ENCODE measurements around the gene ARHGAP26.

ARHGAP26 gene

DNA sequence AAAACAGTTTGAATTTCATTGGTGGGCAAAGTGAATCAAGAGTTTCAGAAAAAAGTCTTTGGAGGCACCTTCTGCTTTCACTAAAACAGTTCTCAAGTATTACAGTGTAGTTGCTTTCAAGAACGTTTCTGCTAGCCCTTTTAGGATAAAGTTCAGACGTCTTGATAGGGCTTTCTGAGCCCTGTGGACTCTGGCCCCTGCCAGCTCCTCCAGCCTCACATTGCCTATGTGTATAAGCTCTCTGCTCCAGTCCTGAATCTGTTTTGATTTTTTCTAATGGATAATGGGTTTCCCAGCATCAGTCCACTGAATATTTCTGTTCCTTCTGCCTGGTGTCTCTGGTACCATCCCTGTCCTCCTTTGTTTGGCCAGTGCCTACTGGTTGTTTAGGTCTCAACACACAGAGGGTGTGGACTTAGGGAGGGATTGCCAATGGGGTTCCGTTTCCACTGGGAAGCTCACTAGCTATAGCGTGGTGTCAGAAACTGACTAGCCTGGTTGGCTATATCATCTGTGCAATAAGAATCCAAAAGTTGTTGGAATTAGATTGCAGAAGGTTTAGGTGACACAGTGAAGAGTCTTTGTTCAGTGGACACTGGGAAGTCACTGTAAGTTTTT is 26.4 kb downstream of the ARHGAP26 start:
- Histone ChIP-seq H2AFZ (ENCODE audit: low read depth) (no peak overlapping the region), H3K4me1 (ENCODE audit: low read depth, poor library complexity, severe bottlenecking) (peaks cover 12% of the 10 kb centered on the region), H3K4me2 (no peak overlapping the region), H3K9ac (no peak overlapping the region), H3K36me3 (ENCODE audit: insufficient read depth) (no peaks in the 10 kb centered on the region), H4K20me1 (ENCODE audit: insufficient read depth) (no peaks in the 10 kb centered on the region), H3K27me3 (ENCODE audit: insufficient read depth, low read depth) (no peaks in the 10 kb centered on the region), H3K79me2 (ENCODE audit: insufficient read depth, low read depth) (no peaks in the 10 kb centered on the region), H3K4me3 (IDR thresholded peaks at IDR 0.05; ENCODE audit: insufficient read depth, low read depth, low read length) (no peak overlapping the region), H3K27ac (no peak overlapping the region)
- TF ChIP-seq, protein P1, sequence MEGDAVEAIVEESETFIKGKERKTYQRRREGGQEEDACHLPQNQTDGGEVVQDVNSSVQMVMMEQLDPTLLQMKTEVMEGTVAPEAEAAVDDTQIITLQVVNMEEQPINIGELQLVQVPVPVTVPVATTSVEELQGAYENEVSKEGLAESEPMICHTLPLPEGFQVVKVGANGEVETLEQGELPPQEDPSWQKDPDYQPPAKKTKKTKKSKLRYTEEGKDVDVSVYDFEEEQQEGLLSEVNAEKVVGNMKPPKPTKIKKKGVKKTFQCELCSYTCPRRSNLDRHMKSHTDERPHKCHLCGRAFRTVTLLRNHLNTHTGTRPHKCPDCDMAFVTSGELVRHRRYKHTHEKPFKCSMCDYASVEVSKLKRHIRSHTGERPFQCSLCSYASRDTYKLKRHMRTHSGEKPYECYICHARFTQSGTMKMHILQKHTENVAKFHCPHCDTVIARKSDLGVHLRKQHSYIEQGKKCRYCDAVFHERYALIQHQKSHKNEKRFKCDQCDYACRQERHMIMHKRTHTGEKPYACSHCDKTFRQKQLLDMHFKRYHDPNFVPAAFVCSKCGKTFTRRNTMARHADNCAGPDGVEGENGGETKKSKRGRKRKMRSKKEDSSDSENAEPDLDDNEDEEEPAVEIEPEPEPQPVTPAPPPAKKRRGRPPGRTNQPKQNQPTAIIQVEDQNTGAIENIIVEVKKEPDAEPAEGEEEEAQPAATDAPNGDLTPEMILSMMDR (conservative IDR thresholded peaks at IDR 0.05; ENCODE audit: low read depth, low read length): no peak

DNA sequence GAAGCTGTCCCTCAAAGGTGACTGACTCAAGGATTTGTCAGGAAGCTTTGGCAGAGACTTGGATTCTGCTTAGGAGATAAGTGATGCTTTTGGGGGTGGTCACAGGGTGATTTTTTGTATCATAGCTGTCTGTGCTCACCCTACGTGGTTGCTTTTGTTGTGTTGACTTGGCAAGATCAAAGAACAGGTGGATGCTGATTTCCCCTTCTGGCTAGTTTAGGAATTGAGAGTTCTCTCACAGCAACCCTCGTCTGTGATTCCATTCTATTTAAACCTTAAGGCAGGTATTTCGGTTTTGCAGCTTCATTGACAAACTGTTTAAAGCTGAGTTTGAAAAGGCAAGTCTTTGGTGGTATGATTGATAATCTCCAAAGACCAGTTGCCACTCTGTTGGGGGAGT is 27.2 kb downstream of the ARHGAP26 start:
- Histone ChIP-seq H3K9ac (no peak overlapping the region), H2AFZ (ENCODE audit: low read depth) (no peak overlapping the region), H3K4me1 (ENCODE audit: low read depth, poor library complexity, severe bottlenecking) (peaks cover 12% of the 10 kb centered on the region), H3K27me3 (ENCODE audit: insufficient read depth, low read depth) (no peaks in the 10 kb centered on the region), H3K36me3 (ENCODE audit: insufficient read depth) (no peaks in the 10 kb centered on the region), H3K79me2 (ENCODE audit: insufficient read depth, low read depth) (no peaks in the 10 kb centered on the region), H3K4me3 (IDR thresholded peaks at IDR 0.05; ENCODE audit: insufficient read depth, low read depth, low read length) (no peak overlapping the region), H3K4me2 (no peak overlapping the region), H4K20me1 (ENCODE audit: insufficient read depth) (no peaks in the 10 kb centered on the region), H3K27ac (no peak overlapping the region)
- TF ChIP-seq, protein P1 (conservative IDR thresholded peaks at IDR 0.05; ENCODE audit: low read depth, low read length): no peak

DNA sequence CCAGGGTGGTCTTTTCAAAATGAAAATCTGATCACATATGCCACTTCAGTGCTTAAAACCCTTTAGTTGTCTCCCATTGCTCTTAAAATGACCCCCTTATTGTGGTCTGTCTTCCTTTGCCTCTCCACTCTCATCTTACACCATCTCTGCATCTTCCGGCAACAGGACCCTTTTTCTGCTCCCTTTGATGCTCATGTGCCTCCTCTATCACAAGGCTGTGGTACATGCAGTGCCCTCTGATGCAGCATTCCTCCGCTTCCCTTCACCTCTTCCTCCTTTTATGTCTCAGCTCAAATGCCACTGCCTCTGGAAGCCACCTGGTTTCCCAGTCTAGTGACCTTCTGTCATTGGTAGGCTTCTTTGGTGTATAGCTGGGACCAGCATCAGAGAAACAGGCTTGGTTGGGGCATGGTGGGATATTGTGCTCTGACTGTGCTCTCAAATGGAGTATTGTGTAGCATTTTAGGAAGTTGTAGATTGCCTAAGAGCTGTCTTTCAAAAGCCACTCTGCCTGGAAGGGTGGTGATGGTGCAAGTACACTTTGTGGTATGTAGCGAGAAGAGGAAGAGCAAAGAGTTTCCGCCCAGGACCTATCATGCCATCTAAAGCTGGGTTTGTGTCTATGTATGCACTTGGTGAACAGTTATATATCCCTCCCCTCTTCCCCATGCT is 28.1 kb downstream of the ARHGAP26 start:
- Histone ChIP-seq H3K27ac (no peak overlapping the region), H3K4me2 (no peak overlapping the region), H3K27me3 (ENCODE audit: insufficient read depth, low read depth) (no peaks in the 10 kb centered on the region), H4K20me1 (ENCODE audit: insufficient read depth) (no peaks in the 10 kb centered on the region), H3K4me3 (IDR thresholded peaks at IDR 0.05; ENCODE audit: insufficient read depth, low read depth, low read length) (no peak overlapping the region), H3K9ac (no peak overlapping the region), H2AFZ (ENCODE audit: low read depth) (no peak overlapping the region), H3K79me2 (ENCODE audit: insufficient read depth, low read depth) (no peaks in the 10 kb centered on the region), H3K36me3 (ENCODE audit: insufficient read depth) (no peaks in the 10 kb centered on the region), H3K4me1 (ENCODE audit: low read depth, poor library complexity, severe bottlenecking) (peaks cover 12% of the 10 kb centered on the region)
- TF ChIP-seq, protein P1 (conservative IDR thresholded peaks at IDR 0.05; ENCODE audit: low read depth, low read length): no peak

DNA sequence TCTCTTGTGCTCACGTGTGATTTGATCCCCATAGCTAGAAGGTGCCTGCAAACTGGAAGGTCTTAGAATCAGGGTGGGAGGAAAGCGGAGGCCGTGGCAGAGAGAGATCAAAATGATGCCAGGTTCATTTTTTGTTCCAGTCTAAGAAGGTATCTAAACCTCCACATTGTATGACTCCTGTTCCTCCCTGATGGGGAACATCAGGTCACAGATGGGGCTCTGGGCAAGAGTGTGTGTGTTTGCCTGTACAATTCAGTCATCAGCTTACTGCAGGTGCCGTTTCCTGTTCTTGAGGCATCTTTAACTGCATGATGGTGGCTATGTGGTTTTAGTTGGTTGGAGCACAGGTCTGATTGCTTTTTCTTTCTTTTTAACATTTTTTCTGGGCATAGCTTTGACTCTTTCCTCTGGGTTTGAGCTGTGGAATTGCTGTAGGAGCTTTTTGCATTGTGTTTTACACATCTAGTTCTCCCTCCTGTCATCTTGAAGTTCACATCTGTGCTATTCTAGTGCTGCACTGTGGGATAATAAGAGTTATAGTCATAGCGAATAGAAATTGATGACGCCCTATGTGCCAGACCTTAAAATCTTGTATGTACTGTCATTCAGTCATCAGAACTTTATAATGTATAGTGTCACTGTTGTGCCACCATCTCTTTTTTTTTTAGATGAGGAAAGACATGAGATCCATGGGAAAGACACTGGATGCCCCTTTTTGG is 30.8 kb downstream of the ARHGAP26 start:
- H2AFZ ChIP-seq (ENCODE audit: low read depth): no peak overlapping the region
- peaks cover 2% of the 10 kb centered on the region for H3K4me1 ChIP-seq (ENCODE audit: low read depth, poor library complexity, severe bottlenecking)
- H3K79me2 ChIP-seq (ENCODE audit: insufficient read depth, low read depth): no peaks in the 10 kb centered on the region
- no peak overlapping the region for H3K9ac ChIP-seq
- no peak overlapping the region for H3K4me2 ChIP-seq
- H3K4me3 ChIP-seq (IDR thresholded peaks at IDR 0.05; ENCODE audit: insufficient read depth, low read depth, low read length): no peak overlapping the region
- H4K20me1 ChIP-seq (ENCODE audit: insufficient read depth): no peaks in the 10 kb centered on the region
- H3K27me3 ChIP-seq (ENCODE audit: insufficient read depth, low read depth): no peaks in the 10 kb centered on the region
- no peaks in the 10 kb centered on the region for H3K36me3 ChIP-seq (ENCODE audit: insufficient read depth)
- TF ChIP-seq, protein P1 (conservative IDR thresholded peaks at IDR 0.05; ENCODE audit: low read depth, low read length): no peak
- no peak overlapping the region for H3K27ac ChIP-seq
